GM10248 (cell line): ENCODE measurements around the gene EPC1.

Experiments
- CTCF ChIA-PET: fragments of 300-600 bp; sonication (Branson Sonifier 250); formaldehyde crosslinking; extraction: SDS; loops from one replicate; lab custom pipeline; 2021; ENCODE audit warnings: antibody characterized with exemption; lab: Yijun Ruan, JAX
- POLR2A ChIA-PET: fragments of 350-650 bp; sonication (Branson Sonifier 250); formaldehyde crosslinking; extraction: SDS; loops from one replicate; lab custom pipeline; 2020; ENCODE audit warnings: antibody characterized with exemption; lab: Yijun Ruan, JAX
- DNase-seq: peaks from one replicate; pipeline ENCODE4 v3.0.0; 2012; ENCODE audit errors: extremely low spot score
- CTCF ChIP-seq: IDR thresholded peaks from 2 replicates; pipeline ENCODE4 v1.5.1; 2012; ENCODE audit warnings: mild to moderate bottlenecking, low read depth; ENCODE audit errors: extremely low read depth, missing control alignments, control extremely low read depth

Gene EPC1

DNA sequence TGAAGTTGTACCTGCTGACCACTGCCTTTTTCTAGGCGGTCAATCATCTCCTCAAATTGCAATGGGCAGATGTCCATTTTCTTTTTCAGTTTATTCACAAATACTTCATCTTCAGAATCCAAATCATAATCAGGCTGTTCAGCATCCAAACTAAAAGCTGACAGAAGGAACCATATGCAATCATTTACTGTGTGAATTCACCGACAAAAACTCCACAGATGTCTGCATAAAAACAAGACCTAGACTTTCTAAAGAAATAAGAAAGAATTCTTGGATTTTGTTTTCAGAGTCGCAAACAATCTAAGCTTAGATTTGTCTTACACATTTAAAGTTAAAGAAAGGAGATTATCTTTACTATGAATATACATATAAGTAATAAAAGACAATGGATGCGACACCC, 53.4 kb downstream of the EPC1 start:
- no peak for TF ChIP-seq CTCF
- no peak for DNase-seq
- CTCF ChIA-PET: interaction anchor here (0.9 to 3.4 kb wide), 4 partner anchors 11 to 37 kb away, joined by 3 to 17 read pairs (median 5); no protein-coding TSS in a partner anchor
- POLR2A ChIA-PET: no interaction called here

GRCh38 chr10:32279795-32280194, 67.2 kb downstream of the EPC1 start:
- no peak for DNase-seq
- ChIA-PET POLR2A (interaction anchor here (0.6 kb wide), 1 partner anchor 230 kb away, joined by 4 read pairs; no protein-coding TSS in a partner anchor), CTCF (interaction anchor here (0.7 to 1.4 kb wide), 5 partner anchors 9 to 66 kb away, joined by 3 to 4 read pairs (median 3); no protein-coding TSS in a partner anchor)
- TF ChIP-seq CTCF: no peak

- ChIA-PET CTCF (interaction anchor here (0.6 to 1.6 kb wide), 5 partner anchors 9 to 23 kb away, joined by 3 to 5 read pairs (median 3); no protein-coding TSS in a partner anchor), POLR2A (no interaction called here)
- no peak for TF ChIP-seq CTCF
- no peak for DNase-seq
Measured at GRCh38 chr10:32273336-32273735, 73.6 kb downstream of the EPC1 start.

DNA sequence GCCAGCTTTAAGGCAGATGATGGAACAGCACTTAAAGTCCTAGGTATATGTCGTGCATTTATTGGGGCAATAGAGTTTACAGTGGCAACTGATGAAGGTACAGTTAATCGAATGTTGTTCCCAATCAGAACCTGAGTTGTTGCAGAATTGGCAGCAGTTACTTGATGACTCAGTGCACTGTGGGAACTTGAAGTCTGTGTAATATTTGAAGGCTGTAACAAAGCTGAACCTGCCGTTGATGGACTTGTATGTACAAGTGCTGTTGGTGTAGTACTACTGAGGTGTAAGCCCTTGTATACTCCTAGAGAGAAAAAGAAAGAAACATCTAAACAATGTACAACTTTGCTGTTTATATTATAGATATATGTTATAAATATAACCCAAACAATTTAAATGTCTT, 75.3 kb downstream of the EPC1 start:
- no peak for TF ChIP-seq CTCF
- ChIA-PET POLR2A (no interaction called here), CTCF (interaction anchor here (1.4 kb wide), 1 partner anchor 14 kb away, joined by 4 read pairs; no protein-coding TSS in a partner anchor)
- DNase-seq: no peak

DNA sequence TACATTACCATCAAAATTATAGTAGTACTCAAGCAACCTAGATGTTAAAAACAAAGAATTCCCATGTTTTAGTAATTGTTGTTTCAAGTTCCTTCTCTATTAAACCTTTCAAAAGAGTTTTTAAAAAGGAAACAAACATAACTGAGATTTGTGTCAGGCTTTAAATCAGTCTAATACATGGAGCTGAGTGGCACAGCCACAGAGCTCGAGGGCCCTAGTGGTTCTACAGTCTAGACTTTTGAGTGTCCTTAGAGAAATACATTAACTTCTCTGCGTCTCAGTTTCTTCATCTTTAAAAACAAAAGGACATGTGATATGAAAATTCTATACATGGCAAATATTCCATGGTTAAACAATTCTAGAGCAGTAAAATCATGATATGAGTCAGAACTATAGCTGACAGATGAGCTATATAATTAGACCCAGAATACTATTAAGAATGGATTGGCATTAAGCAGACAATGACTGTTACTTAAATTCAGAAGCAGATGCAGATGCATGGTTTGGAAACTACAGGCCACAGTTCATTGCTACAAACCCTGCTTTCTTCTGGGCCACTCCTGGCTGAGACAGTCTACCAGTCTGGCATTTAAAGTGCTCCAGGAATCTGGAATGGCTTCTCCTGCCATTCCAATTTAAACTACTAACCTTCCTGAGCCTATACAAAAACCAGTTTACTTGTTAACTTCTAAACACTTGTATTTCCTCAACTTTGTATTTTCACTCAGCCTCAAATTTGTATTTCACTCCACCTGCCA, 77.4 kb downstream of the EPC1 start:
- no peak for TF ChIP-seq CTCF
- ChIA-PET CTCF (interaction anchor here (0.8 to 1.4 kb wide), 6 partner anchors 10 to 101 kb away, joined by 3 to 6 read pairs (median 3); no protein-coding TSS in a partner anchor), POLR2A (no interaction called here)
- DNase-seq: no peak

DNA sequence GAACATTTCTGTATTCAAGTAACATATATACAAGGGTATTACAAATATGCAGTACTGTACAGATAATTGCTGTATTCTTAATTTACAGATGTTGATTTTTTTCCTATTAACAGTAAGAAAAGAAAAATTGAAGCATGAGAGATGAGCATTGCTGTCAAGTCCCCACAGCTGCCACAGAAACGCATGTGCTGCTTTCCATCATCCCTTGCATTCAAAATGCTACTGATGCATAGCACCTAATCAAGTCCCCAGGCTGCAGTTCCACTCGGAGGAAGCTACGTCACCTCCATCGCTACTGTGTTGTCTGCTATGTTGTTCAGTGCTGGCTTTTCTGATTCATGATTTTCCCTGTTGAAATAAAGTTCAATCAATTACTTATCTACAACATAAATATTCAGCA, 78.2 kb downstream of the EPC1 start:
- ChIA-PET POLR2A (interaction anchor here (0.7 kb wide), 2 partner anchors 12 to 1980 kb away, joined by 4 to 6 read pairs; no protein-coding TSS in a partner anchor), CTCF (interaction anchor here (0.8 to 1.4 kb wide), 4 partner anchors 11 to 102 kb away, joined by 3 to 6 read pairs (median 3); no protein-coding TSS in a partner anchor)
- no peak for TF ChIP-seq CTCF
- DNase-seq: no peak
